ENCODE data around the gene UNC45A.
A peak's percentile ranks its signal among the peaks of the same experiment; 100 is the strongest.

The UNC45A gene

GRCh38 chr15:90960298-90961091 is 25.4 kb downstream of the UNC45A start:
- no peak for DNase-seq (ENCODE audit: low read depth in 4 of 4, low spot score in 1 of 4)

- no peak for DNase-seq (ENCODE audit: low read depth in 4 of 4, low spot score in 1 of 4)
These were observed 26.9 kb downstream of the UNC45A start for GRCh38 chr15:90962021-90962420.

- no peak for DNase-seq (ENCODE audit: low read depth in 4 of 4, low spot score in 1 of 4)
These were observed 31.2 kb downstream of the UNC45A start for GRCh38 chr15:90966262-90966661.

GRCh38 chr15:90967206-90967605 is 32.1 kb downstream of the UNC45A start:
- DNase-seq (ENCODE audit: low read depth in 4 of 4, low spot score in 1 of 4), result no peak

- DNase-seq (ENCODE audit: low read depth in 4 of 4, low spot score in 1 of 4), result no peak
These were observed 33.3 kb downstream of the UNC45A start for GRCh38 chr15:90968434-90968833.

- DNase-seq (ENCODE audit: low read depth in 4 of 4, low spot score in 1 of 4), result no peak
These were observed 35.2 kb downstream of the UNC45A start for GRCh38 chr15:90970274-90970673.

GRCh38 chr15:90972133-90972532 is 37.0 kb downstream of the UNC45A start:
- no peak for DNase-seq (ENCODE audit: low read depth in 4 of 4, low spot score in 1 of 4)

- DNase-seq (ENCODE audit: low read depth in 4 of 4, low spot score in 1 of 4), result no peak
These were observed 39.1 kb downstream of the UNC45A start for GRCh38 chr15:90974216-90974615.

- DNase-seq (ENCODE audit: low read depth in 4 of 4, low spot score in 1 of 4), result no peak
These were observed 44.5 kb downstream of the UNC45A start for GRCh38 chr15:90979582-90979981.

- DNase-seq (ENCODE audit: low read depth in 4 of 4, low spot score in 1 of 4), result no peak
These were observed 46.6 kb downstream of the UNC45A start for GRCh38 chr15:90981681-90982080.

GRCh38 chr15:90982135-90982534 is 47.0 kb downstream of the UNC45A start:
- no peak for DNase-seq (ENCODE audit: low read depth in 4 of 4, low spot score in 1 of 4)

GRCh38 chr15:90986790-90987507 is 51.9 kb downstream of the UNC45A start:
- no peak for DNase-seq (ENCODE audit: low read depth in 4 of 4, low spot score in 1 of 4)

GRCh38 chr15:90987561-90988141 is 52.6 kb downstream of the UNC45A start:
- DNase-seq (ENCODE audit: low read depth in 4 of 4, low spot score in 1 of 4), result no peak

- DNase-seq (ENCODE audit: low read depth in 4 of 4, low spot score in 1 of 4), result no peak
These were observed 53.2 kb downstream of the UNC45A start for GRCh38 chr15:90988296-90988695.

- DNase-seq (ENCODE audit: low read depth in 4 of 4, low spot score in 1 of 4), result no peak
These were observed 54.1 kb downstream of the UNC45A start for GRCh38 chr15:90989040-90989768.

GRCh38 chr15:90990446-90990845 is 55.4 kb downstream of the UNC45A start:
- no peak for DNase-seq (ENCODE audit: low read depth in 4 of 4, low spot score in 1 of 4)

GRCh38 chr15:90991587-90992285 is 56.7 kb downstream of the UNC45A start:
- DNase-seq (ENCODE audit: low read depth in 4 of 4, low spot score in 1 of 4), result no peak

- peak in 2 of 4 experiments; percentile 2 to 7 for DNase-seq (ENCODE audit: low read depth in 4 of 4, low spot score in 1 of 4)
These were observed 59.0 kb downstream of the UNC45A start for GRCh38 chr15:90994059-90994416.

- peak; percentile 93 to 98 (median 98) for DNase-seq (ENCODE audit: low read depth in 4 of 4, low spot score in 1 of 4)
These were observed 59.6 kb downstream of the UNC45A start, which contains the start of gene PRC1 for GRCh38 chr15:90994417-90995311. PRC1 (minus strand) TSS chr15:90994535; CDS start chr15:90994417, 118 bp downstream.

- no peak for DNase-seq (ENCODE audit: low read depth in 4 of 4, low spot score in 1 of 4)
These were observed 63.7 kb downstream of the UNC45A start for GRCh38 chr15:90998737-90999136.

All from stimulated activated CD4-positive, alpha-beta T cell treated with anti-CD3 and anti-CD28 coated beads, Interleukin-1b, Interleukin-23, amount 100 ng/mL, for 24 hours (primary cell).